Activated B cell treated with CpG ODN at 0.5 μM for 24 hours (primary cell): ENCODE results near the gene PRXL2B. TPM values are rescaled to one million over a fixed set of nuclear protein-coding genes. Genes with fewer than 3 reads are reported as not detected.

Experiments
- ATAC-seq: fragments of 200-7000 bp; cut with Tn5 transposase; one replicate; pipeline ENCODE4 v1.10.0; 2021; ENCODE audit warnings: low read depth, mild to moderate bottlenecking, moderate library complexity
- CTCF ChIA-PET: fragments of 350-600 bp; sonication (Branson Sonifier 250); formaldehyde crosslinking; loops from one replicate; lab custom pipeline; 2021; ENCODE audit warnings: antibody characterized with exemption; lab: Charles Lee
- POLR2A ChIA-PET: fragments of 350-600 bp; sonication (Branson Sonifier 250); formaldehyde crosslinking; loops from one replicate; lab custom pipeline; 2021; ENCODE audit warnings: antibody characterized with exemption; lab: Charles Lee
- DNase-seq: peaks from one replicate; pipeline ENCODE4 v3.0.0; 2022
- H3K27ac Mint-ChIP-seq: one replicate; pipeline ENCODE4 v1.8.0; 2020; ENCODE audit warnings: mixed read lengths
- H3K27me3 Mint-ChIP-seq: one replicate; pipeline ENCODE4 v1.8.0; 2021; ENCODE audit warnings: mixed read lengths
- H3K36me3 Mint-ChIP-seq: one replicate; pipeline ENCODE4 v1.8.0; 2021; ENCODE audit warnings: low read depth, mixed read lengths
- H3K4me1 Mint-ChIP-seq: one replicate; pipeline ENCODE4 v1.8.0; 2021; ENCODE audit warnings: mixed read lengths
- H3K4me3 Mint-ChIP-seq: one replicate; pipeline ENCODE4 v1.8.0; 2020; ENCODE audit warnings: mild to moderate bottlenecking, mixed read lengths
- H3K9me3 Mint-ChIP-seq: one replicate; pipeline ENCODE4 v1.8.0; 2020; ENCODE audit warnings: mixed read lengths
- CTCF ChIP-seq: fragments of 200-600 bp; IDR thresholded peaks from one replicate; pipeline ENCODE4 v1.8.0; 2022; ENCODE audit warnings: antibody characterized with exemption, mild to moderate bottlenecking
- intact Hi-C: fragments of 100-400 bp; cut with micrococcal nuclease; formaldehyde crosslinking; loops from one replicate; pipeline ENCODE4 v1.15.1; 2024
- total RNA-seq: library from RNA; stranded (reverse); gene quantifications from 2 replicates; pipeline ENCODE4 v1.2.3, GENCODE V29; 2022

PRXL2B gene
- total RNA-seq, 1 donor from 2014 or later: 12.6 TPM

GRCh38 chr1:2591233-2591580 is 4.6 kb downstream of the PRXL2B start:
- ChIA-PET CTCF (no interaction called here), POLR2A (no interaction called here)
- Mint-ChIP-seq H3K9me3 (no peaks in the 10 kb centered on the region), H3K27me3 (no peaks in the 10 kb centered on the region), H3K36me3 (peaks cover 2% of the 10 kb centered on the region), H3K4me3 (no peak overlapping the region), H3K27ac (no peak overlapping the region), H3K4me1 (peaks cover 7% of the 10 kb centered on the region)
- intact Hi-C loops: no loop called here
- ATAC-seq: no peak
- no peak for TF ChIP-seq CTCF
- no peak for DNase-seq

GRCh38 chr1:2591581-2592261 is 5.1 kb downstream of the PRXL2B start:
- H3K27ac Mint-ChIP-seq: no peak overlapping the region
- H3K4me1 Mint-ChIP-seq: peaks cover 7% of the 10 kb centered on the region
- no peaks in the 10 kb centered on the region for H3K9me3 Mint-ChIP-seq
- TF ChIP-seq CTCF: no peak
- ChIA-PET CTCF (no interaction called here), POLR2A (no interaction called here)
- no peaks in the 10 kb centered on the region for H3K36me3 Mint-ChIP-seq
- ATAC-seq (no peak), DNase-seq (no peak)
- no peaks in the 10 kb centered on the region for H3K27me3 Mint-ChIP-seq
- intact Hi-C loops: no loop called here
- H3K4me3 Mint-ChIP-seq: no peak overlapping the region

GRCh38 chr1:2592672-2593071 is 6.1 kb downstream of the PRXL2B start:
- Mint-ChIP-seq H3K36me3 (no peaks in the 10 kb centered on the region), H3K27me3 (peaks cover 3% of the 10 kb centered on the region), H3K9me3 (no peaks in the 10 kb centered on the region), H3K27ac (no peak overlapping the region), H3K4me3 (no peak overlapping the region), H3K4me1 (peaks cover 2% of the 10 kb centered on the region)
- no peak for ATAC-seq
- ChIA-PET POLR2A (no interaction called here), CTCF (no interaction called here)
- intact Hi-C loops: no loop called here
- TF ChIP-seq CTCF: no peak
- peak; percentile 8 for DNase-seq

GRCh38 chr1:2593251-2593878 is 6.8 kb downstream of the PRXL2B start:
- TF ChIP-seq CTCF: no peak

GRCh38 chr1:2594001-2594640 is 7.5 kb downstream of the PRXL2B start:
- ChIA-PET CTCF (no interaction called here), POLR2A (interaction anchor here (0.9 kb wide), 1 partner anchor 9 kb away, joined by 3 read pairs; no protein-coding TSS in a partner anchor)
- Mint-ChIP-seq H3K36me3 (no peaks in the 10 kb centered on the region), H3K27ac (no peak overlapping the region), H3K4me3 (no peak overlapping the region), H3K4me1 (no peaks in the 10 kb centered on the region), H3K9me3 (peaks cover 3% of the 10 kb centered on the region), H3K27me3 (peaks cover 9% of the 10 kb centered on the region)
- intact Hi-C loops: no loop called here
- ATAC-seq (no peak), DNase-seq (peak; percentile 9)
- TF ChIP-seq CTCF: no peak

More at GRCh38 chr1:2593251-2593878, 6.8 kb downstream of the PRXL2B start:
- Mint-ChIP-seq H3K9me3 (no peaks in the 10 kb centered on the region), H3K4me3 (no peak overlapping the region), H3K36me3 (no peaks in the 10 kb centered on the region), H3K27me3 (peaks cover 7% of the 10 kb centered on the region), H3K27ac (no peak overlapping the region), H3K4me1 (no peaks in the 10 kb centered on the region)
- intact Hi-C loops: no loop called here
- POLR2A ChIA-PET: no interaction called here
- peak; percentile 9 for DNase-seq
- no peak for ATAC-seq
- CTCF ChIA-PET: no interaction called here
